K562 (cell line): Measurements from ENCODE around the gene PRRC2B. TPM values are rescaled to one million over a fixed set of nuclear protein-coding genes. Genes with fewer than 3 reads are reported as not detected.

Experiments
- CBX5 ChIP-seq: IDR thresholded peaks from 2 replicates; pipeline ENCODE4 v1.6.1; 2014; ENCODE audit warnings: low read depth, borderline replicate concordance
- CBX8 ChIP-seq: fragments of 200-600 bp; sonication (generic); IDR thresholded peaks from 2 replicates; pipeline ENCODE4 v1.6.1; 2012; ENCODE audit warnings: borderline replicate concordance, mixed run types, low read depth, mild to moderate bottlenecking, moderate library complexity, mixed read lengths, low read length, control low read depth, inconsistent platforms; ENCODE audit not compliant: poor library complexity, severe bottlenecking; ENCODE audit errors: extremely low read depth
- CTCF ChIP-seq, 3 experiments: IDR thresholded peaks in 2 of 3; conservative IDR thresholded peaks in 1 of 3; 2 replicates each; pipeline ENCODE4 v1.5.1; 2011 to 2012; ENCODE audit warnings: low read length in 3 of 3, mild to moderate bottlenecking in 3 of 3, control low read depth in 2 of 3, improper control_type of control experiment in 1 of 3, inconsistent platforms in 1 of 3, low read depth in 1 of 3, mixed read lengths in 1 of 3, moderate library complexity in 1 of 3; ENCODE audit not compliant: insufficient read depth in 2 of 3
- E2F3 ChIP-seq: fragments of 250-450 bp; sonication (Bioruptor Pico); IDR thresholded peaks from 2 replicates; pipeline ENCODE4 v1.4.0; 2020; ENCODE audit warnings: mild to moderate bottlenecking
- EGR1 ChIP-seq: fragments of 450-650 bp; conservative IDR thresholded peaks from 2 replicates; pipeline ENCODE4 v1.6.1; 2017; ENCODE audit warnings: mild to moderate bottlenecking
- HMGN3 ChIP-seq: IDR thresholded peaks from 2 replicates; pipeline ENCODE4 v1.6.1; 2011; ENCODE audit warnings: borderline replicate concordance, low read depth, mild to moderate bottlenecking, mixed read lengths, low read length; ENCODE audit not compliant: insufficient read length; ENCODE audit errors: extremely low read depth
- JUND ChIP-seq, 2 experiments: IDR thresholded peaks; 2 replicates in 1 of 2; 3 replicates in 1 of 2; pipeline ENCODE4 v1.6.1; 2011; ENCODE audit warnings: borderline replicate concordance in 2 of 2, low read depth in 2 of 2, low read length in 2 of 2, improper control_type of control experiment in 1 of 2, missing biosample characterization in 1 of 2, missing genetic modification characterization in 1 of 2, missing genetic modification reagents in 1 of 2
- L3MBTL2 ChIP-seq: fragments of 450-650 bp; IDR thresholded peaks from 2 replicates; pipeline ENCODE4 v1.6.1; 2016; ENCODE audit warnings: mild to moderate bottlenecking, moderate library complexity
- MTF1 ChIP-seq: fragments of 250-450 bp; sonication (Bioruptor Pico); IDR thresholded peaks from 2 replicates; pipeline ENCODE4 v1.9.0; 2021; ENCODE audit warnings: moderate library complexity, mild to moderate bottlenecking, inconsistent platforms, borderline replicate concordance
- NCOA6 ChIP-seq: fragments of 450-650 bp; IDR thresholded peaks from 2 replicates; pipeline ENCODE4 v1.6.1; 2017; ENCODE audit warnings: mild to moderate bottlenecking
- PHF8 ChIP-seq: fragments of 200-600 bp; sonication (generic); IDR thresholded peaks from 2 replicates; pipeline ENCODE4 v1.6.1; 2012; ENCODE audit warnings: mixed run types, mild to moderate bottlenecking, inconsistent platforms, low read length, moderate library complexity, borderline replicate concordance
- PRPF4 ChIP-seq: fragments of 200-400 bp; formaldehyde crosslinking; IDR thresholded peaks from one replicate; pipeline ENCODE4 v1.6.1; 2017; ENCODE audit warnings: low read length, low read depth, mild to moderate bottlenecking; ENCODE audit not compliant: insufficient read depth, poor library complexity, severe bottlenecking
- RAD21 ChIP-seq, 2 experiments: fragments of 250-450 bp in 1 of 2; fragments of 450-650 bp in 1 of 2; sonication (Bioruptor Pico) in 1 of 2; formaldehyde crosslinking in 1 of 2; IDR thresholded peaks in 1 of 2; conservative IDR thresholded peaks in 1 of 2; 2 replicates each; pipeline versions ENCODE4 v1.4.0 to v1.8.0; 2020 to 2022; ENCODE audit warnings: mild to moderate bottlenecking in 2 of 2, moderate library complexity in 1 of 2
- RB1 ChIP-seq: fragments of 450-650 bp; IDR thresholded peaks from 2 replicates; pipeline ENCODE4 v1.6.1; 2017; ENCODE audit warnings: low read depth, mild to moderate bottlenecking
- TAF1 ChIP-seq: IDR thresholded peaks from 2 replicates; pipeline ENCODE4 v1.6.1; 2011; ENCODE audit warnings: mild to moderate bottlenecking, low read length, moderate library complexity; ENCODE audit not compliant: insufficient read depth, control insufficient read depth, severe bottlenecking; ENCODE audit errors: extremely low read depth
- ZNF282 ChIP-seq: sonication (generic); formaldehyde crosslinking; IDR thresholded peaks from 2 replicates; pipeline ENCODE4 v1.8.1; 2023; ENCODE audit warnings: missing genetic modification reagents
- ZNF77 ChIP-seq: fragments of 250-450 bp; sonication (Bioruptor Pico); IDR thresholded peaks from 2 replicates; pipeline ENCODE4 v1.5.0; 2020
- polyA plus RNA-seq, 8 experiments: library from polyadenylated mRNA; depleted of rRNA in 4 of 8; stranded (reverse) in 5 of 8; unstranded in 3 of 8; fragments of >200 nt; fragmentation: Nextera tagmentation in 2 of 8; fragmentation: Illumina TruSeq in 1 of 8; extraction: Ambion mirVana in 2 of 8; extraction: Trizol in 1 of 8; gene quantifications; 2 replicates each; pipeline versions ENCODE4 v1.2.1 to v1.2.3, GENCODE V29; 2011 to 2014; ENCODE audit warnings: inconsistent platforms in 1 of 8, missing spikeins in 1 of 8
- total RNA-seq, 7 experiments: library from RNA; depleted of rRNA in 6 of 7; stranded (reverse); fragments of >200 nt in 6 of 7; fragmentation: Illumina TruSeq in 2 of 7; extraction: Trizol in 2 of 7; gene quantifications; 2 replicates each; pipeline versions ENCODE4 v1.2.1 to v1.2.3, GENCODE V29; 2011 to 2021; ENCODE audit warnings: low replicate concordance in 1 of 7
- TF ChIP-seq, protein P1 (sequence below): fragments of 200-800 bp; sonication (Bioruptor generic); IDR thresholded peaks from 2 replicates; pipeline ENCODE4 v1.6.1; 2017; ENCODE audit warnings: missing genetic modification characterization, missing compliant biosample characterization
- TF ChIP-seq, protein P2 (sequence below): fragments of 250-450 bp; sonication (Bioruptor Pico); IDR thresholded peaks from 2 replicates; pipeline ENCODE4 v1.5.0; 2020; ENCODE audit warnings: mild to moderate bottlenecking, borderline replicate concordance

Gene PRRC2B
- total and polyA plus RNA-seq, 9 of the 15 experiments (the other 6 are each of a cell fraction or from before 2014, with no cell fraction given), result 0.34 to 125 (median 30.9) TPM

GRCh38 chr9:131530920-131531832, 137.3 kb downstream of the PRRC2B start, which contains the start of gene UCK1 (continued):
- TF ChIP-seq CBX8 (no peak), ZNF77 (CRISPR knock-in tag) (no peak), CTCF (IDR thresholded peaks at IDR 0.05 in 2 of 3, conservative IDR thresholded peaks at IDR 0.05 in 1 of 3; ENCODE audit: insufficient read depth in 2 of 3, low read depth in 1 of 3, low read length in 3 of 3) (peak in 1 of 3 experiments; percentile 5; a peak in 1 of 6 replicates), ZNF282 (CRISPR knock-in tag) (peak; percentile 76; the same call in 1 of the 2 replicates), RAD21 (CRISPR knock-in tag; conservative IDR thresholded peaks at IDR 0.05 in 1 of 2, IDR thresholded peaks at IDR 0.05 in 1 of 2) (no peak), PHF8 (peak; percentile 82; the same call in 1 of the 2 replicates), TAF1 (peak; percentile 43), HMGN3 (peak; percentile 26), EGR1 (peak; percentile 48), JUND (IDR thresholded peaks at IDR 0.05; ENCODE audit: borderline replicate concordance, low read depth, low read length) (peak; percentile 4; the same call in 1 of the 2 replicates), JUND (tag; IDR thresholded peaks at IDR 0.05; ENCODE audit: borderline replicate concordance, low read depth, low read length) (no peak; the same call in 2 of the 3 replicates), PRPF4 (peak; percentile 43), E2F3 (CRISPR knock-in tag) (0 out of 2 replicates have a peak, but pooled peaks have one; percentile 56), MTF1 (no peak), RB1 (peak; percentile 58; the same call in 1 of the 2 replicates), CBX5 (no peak), NCOA6 (no peak), L3MBTL2 (peak; percentile 49; the same call in 1 of the 2 replicates)
- TF ChIP-seq, protein P1, sequence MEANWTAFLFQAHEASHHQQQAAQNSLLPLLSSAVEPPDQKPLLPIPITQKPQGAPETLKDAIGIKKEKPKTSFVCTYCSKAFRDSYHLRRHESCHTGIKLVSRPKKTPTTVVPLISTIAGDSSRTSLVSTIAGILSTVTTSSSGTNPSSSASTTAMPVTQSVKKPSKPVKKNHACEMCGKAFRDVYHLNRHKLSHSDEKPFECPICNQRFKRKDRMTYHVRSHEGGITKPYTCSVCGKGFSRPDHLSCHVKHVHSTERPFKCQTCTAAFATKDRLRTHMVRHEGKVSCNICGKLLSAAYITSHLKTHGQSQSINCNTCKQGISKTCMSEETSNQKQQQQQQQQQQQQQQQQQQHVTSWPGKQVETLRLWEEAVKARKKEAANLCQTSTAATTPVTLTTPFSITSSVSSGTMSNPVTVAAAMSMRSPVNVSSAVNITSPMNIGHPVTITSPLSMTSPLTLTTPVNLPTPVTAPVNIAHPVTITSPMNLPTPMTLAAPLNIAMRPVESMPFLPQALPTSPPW (CRISPR knock-in tag), result peak; percentile 82
- TF ChIP-seq, protein P2, sequence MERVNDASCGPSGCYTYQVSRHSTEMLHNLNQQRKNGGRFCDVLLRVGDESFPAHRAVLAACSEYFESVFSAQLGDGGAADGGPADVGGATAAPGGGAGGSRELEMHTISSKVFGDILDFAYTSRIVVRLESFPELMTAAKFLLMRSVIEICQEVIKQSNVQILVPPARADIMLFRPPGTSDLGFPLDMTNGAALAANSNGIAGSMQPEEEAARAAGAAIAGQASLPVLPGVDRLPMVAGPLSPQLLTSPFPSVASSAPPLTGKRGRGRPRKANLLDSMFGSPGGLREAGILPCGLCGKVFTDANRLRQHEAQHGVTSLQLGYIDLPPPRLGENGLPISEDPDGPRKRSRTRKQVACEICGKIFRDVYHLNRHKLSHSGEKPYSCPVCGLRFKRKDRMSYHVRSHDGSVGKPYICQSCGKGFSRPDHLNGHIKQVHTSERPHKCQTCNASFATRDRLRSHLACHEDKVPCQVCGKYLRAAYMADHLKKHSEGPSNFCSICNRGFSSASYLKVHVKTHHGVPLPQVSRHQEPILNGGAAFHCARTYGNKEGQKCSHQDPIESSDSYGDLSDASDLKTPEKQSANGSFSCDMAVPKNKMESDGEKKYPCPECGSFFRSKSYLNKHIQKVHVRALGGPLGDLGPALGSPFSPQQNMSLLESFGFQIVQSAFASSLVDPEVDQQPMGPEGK (CRISPR knock-in tag), result no peak
